GM12878 (cell line): Measurements from ENCODE around the gene CYP26B1. TPM values are rescaled to one million over a fixed set of nuclear protein-coding genes. Genes with fewer than 3 reads are reported as not detected.

Source experiments
- ATAC-seq: fragments of 200-7000 bp; cut with Tn5 transposase; 3 replicates; pipeline ENCODE4 v1.9.1; 2020; ENCODE audit warnings: mild to moderate bottlenecking, moderate library complexity
- BruUV-seq: library from RNA; stranded (reverse); fragments of 400-500 nt; replicated peaks from 2 replicates; lab custom pipeline; 2021; lab: Mats Ljungman, UMichigan
- CTCF ChIA-PET: fragments of 300-600 bp; sonication (Branson Sonifier 250); formaldehyde crosslinking; extraction: SDS; loops from one replicate; lab custom pipeline; 2021; ENCODE audit warnings: inconsistent platforms; lab: Yijun Ruan, JAX
- POLR2A ChIA-PET: fragments of 350-600 bp; formaldehyde crosslinking; extraction: SDS; loops from one replicate; lab custom pipeline; 2021; ENCODE audit warnings: inconsistent platforms; lab: Charles Lee
- RAD21 ChIA-PET: fragments of 300-600 bp; sonication (Branson Sonifier 250); formaldehyde crosslinking; loops from one replicate; lab custom pipeline; 2023; ENCODE audit warnings: antibody characterized with exemption; ENCODE audit not compliant: unreplicated experiment; lab: Charles Lee
- SMC1A ChIA-PET: fragments of 300-600 bp; sonication (Branson Sonifier 250); formaldehyde crosslinking; loops from one replicate; lab custom pipeline; 2023; ENCODE audit not compliant: unreplicated experiment, uncharacterized antibody; lab: Charles Lee
- DNase-seq: peaks from one replicate; pipeline ENCODE4 v3.0.0-alpha.2; 2011; ENCODE audit warnings: low read depth, low spot score
- FAIRE-seq: peaks from 3 replicates; lab custom pipeline; 2011; peaks lifted over from hg19 to GRCh38; lab: Jason Lieb, UNC
- H2AFZ ChIP-seq: 2 replicates; pipeline ENCODE4 v1.6.0; 2011; ENCODE audit warnings: low read depth, low read length, control low read depth; ENCODE audit not compliant: control insufficient read depth
- H3K27ac ChIP-seq: 2 replicates; pipeline ENCODE4 v1.5.1; 2011; ENCODE audit warnings: control low read depth; ENCODE audit not compliant: control insufficient read depth, insufficient read depth
- H3K27me3 ChIP-seq, 2 experiments: replicated peaks in 1 of 2; 2 replicates each; pipeline versions ENCODE4 v1.6.0 to v1.6.1; 2011; ENCODE audit warnings: low read length in 1 of 2; ENCODE audit not compliant: control insufficient read depth in 2 of 2, insufficient read depth in 2 of 2
- H3K36me3 ChIP-seq, 2 experiments: 2 replicates each; pipeline ENCODE4 v1.5.1; 2011; ENCODE audit warnings: low read length in 1 of 2; ENCODE audit not compliant: control insufficient read depth in 2 of 2, insufficient read depth in 2 of 2
- H3K4me1 ChIP-seq: 2 replicates; pipeline ENCODE4 v1.6.1; 2011; ENCODE audit warnings: mild to moderate bottlenecking, low read length, moderate library complexity, mixed read lengths; ENCODE audit not compliant: control insufficient read depth, insufficient read depth
- H3K4me2 ChIP-seq: 2 replicates; pipeline ENCODE4 v1.6.0; 2011; ENCODE audit warnings: control low read depth; ENCODE audit not compliant: control insufficient read depth, insufficient read depth
- H3K4me3 ChIP-seq: fragments of 200-600 bp; sonication (generic); 2 replicates; pipeline ENCODE4 v1.5.1; 2016
- H3K79me2 ChIP-seq: 2 replicates; pipeline ENCODE4 v1.6.0; 2011; ENCODE audit warnings: low read length; ENCODE audit not compliant: control insufficient read depth, insufficient read depth
- H3K9ac ChIP-seq: 2 replicates; pipeline ENCODE4 v1.8.0; 2011; ENCODE audit warnings: low read length, control low read depth, mixed read lengths; ENCODE audit not compliant: control insufficient read depth, insufficient read depth
- H3K9me3 ChIP-seq: replicated peaks from 3 replicates; pipeline ENCODE4 v1.5.1; 2011; ENCODE audit warnings: mild to moderate bottlenecking, low read length; ENCODE audit not compliant: control insufficient read depth, insufficient read depth
- H4K20me1 ChIP-seq: 2 replicates; pipeline ENCODE4 v1.6.0; 2011; ENCODE audit not compliant: control insufficient read depth, insufficient read depth
- EGR1 ChIP-seq, 2 experiments: IDR thresholded peaks; 1 replicate in 1 of 2; 2 replicates in 1 of 2; pipeline ENCODE4 v1.6.1; 2011 to 2012; ENCODE audit warnings: low read depth in 2 of 2, low read length in 2 of 2, borderline replicate concordance in 1 of 2, mild to moderate bottlenecking in 1 of 2, moderate library complexity in 1 of 2
- EP300 ChIP-seq, 2 experiments: fragments of 150-350 bp in 1 of 2; IDR thresholded peaks; 2 replicates each; pipeline ENCODE4 v1.6.1; 2011 to 2012; ENCODE audit warnings: low read depth in 2 of 2, low read length in 2 of 2, borderline replicate concordance in 1 of 2, improper control_type of control experiment in 1 of 2, inconsistent platforms in 1 of 2; ENCODE audit not compliant: control insufficient read depth in 1 of 2
- EZH2 ChIP-seq: IDR thresholded peaks from 2 replicates; pipeline ENCODE4 v1.6.1; 2012; ENCODE audit warnings: low read depth, mild to moderate bottlenecking, control low read depth, inconsistent platforms, low read length, borderline replicate concordance; ENCODE audit not compliant: control insufficient read depth
- KLF5 ChIP-seq: fragments of 450-650 bp; IDR thresholded peaks from 2 replicates; pipeline ENCODE4 v1.6.1; 2014; ENCODE audit warnings: mild to moderate bottlenecking; ENCODE audit not compliant: partially characterized antibody
- LARP7 ChIP-seq: fragments of 450-650 bp; IDR thresholded peaks from 2 replicates; pipeline ENCODE4 v1.6.1; 2017; ENCODE audit warnings: mild to moderate bottlenecking
- MEF2B ChIP-seq: fragments of 450-650 bp; IDR thresholded peaks from 2 replicates; pipeline ENCODE4 v1.6.1; 2018; ENCODE audit warnings: mild to moderate bottlenecking, moderate library complexity; ENCODE audit not compliant: partially characterized antibody, poor library complexity, severe bottlenecking
- MTA3 ChIP-seq: IDR thresholded peaks from 2 replicates; pipeline ENCODE4 v1.6.1; 2012; ENCODE audit warnings: low read length, inconsistent platforms, borderline replicate concordance
- POU2F2 ChIP-seq: IDR thresholded peaks from 3 replicates; pipeline ENCODE4 v1.6.1; 2011; ENCODE audit warnings: low read depth, mild to moderate bottlenecking, low read length, borderline replicate concordance
- REST ChIP-seq: IDR thresholded peaks from 2 replicates; pipeline ENCODE4 v1.6.1; 2012; ENCODE audit warnings: mild to moderate bottlenecking, low read depth, low read length
- SMAD5 ChIP-seq: IDR thresholded peaks from 2 replicates; pipeline ENCODE4 v1.6.1; 2016; ENCODE audit warnings: antibody characterized with exemption, low read depth
- SREBF2 ChIP-seq: IDR thresholded peaks from 2 replicates; pipeline ENCODE4 v1.6.1; 2012; ENCODE audit warnings: mild to moderate bottlenecking, low read length
- TARDBP ChIP-seq: IDR thresholded peaks from 2 replicates; pipeline ENCODE4 v1.6.1; 2016; ENCODE audit warnings: borderline replicate concordance
- ZNF207 ChIP-seq: fragments of 450-650 bp; IDR thresholded peaks from 2 replicates; pipeline ENCODE4 v1.6.1; 2014; ENCODE audit warnings: antibody characterized with exemption, mild to moderate bottlenecking, borderline replicate concordance
- ZZZ3 ChIP-seq: IDR thresholded peaks from 2 replicates; pipeline ENCODE4 v1.6.1; 2011; ENCODE audit warnings: low read depth; ENCODE audit not compliant: control insufficient read depth, insufficient read length
- WGBS: methylation state at CpG from one replicate; pipeline ENCODE4 v1.1.6; 2016; ENCODE audit warnings: low lambda C conversion rate; ENCODE audit not compliant: insufficient replicate concordance, insufficient coverage; ENCODE audit errors: missing lambda C conversion rate; 5-methylcytosine and 5-hydroxymethylcytosine counted together
- in situ Hi-C: fragments of 300-500 bp; cut with MboI; formaldehyde crosslinking; loops from 9 replicates; pipeline ENCODE4 v1.14.3; 2018; ENCODE audit warnings: mixed read lengths
- intact Hi-C: fragments of 100-400 bp; cut with micrococcal nuclease; formaldehyde crosslinking; loops from one replicate; pipeline ENCODE4 v1.14.2; 2022; ENCODE audit not compliant: unreplicated experiment
- polyA plus RNA-seq, 11 experiments: library from polyadenylated mRNA; depleted of rRNA in 4 of 11; unstranded in 6 of 11; stranded (reverse) in 5 of 11; fragments of >200 nt; fragmentation: Nextera tagmentation in 4 of 11; fragmentation: Illumina TruSeq in 1 of 11; extraction: Ambion mirVana in 4 of 11; extraction: Trizol in 1 of 11; gene quantifications; 1 replicate in 1 of 11; 2 replicates in 10 of 11; pipeline versions ENCODE4 v1.2.1 to v1.2.3, GENCODE V29; 2011 to 2016; ENCODE audit warnings: inconsistent platforms in 2 of 11, missing spikeins in 2 of 11, low read depth in 1 of 11
- total RNA-seq, 4 experiments: library from RNA; depleted of rRNA in 3 of 4; stranded (reverse); fragments of >200 nt in 3 of 4; fragmentation: Illumina TruSeq in 1 of 4; extraction: Trizol in 1 of 4; gene quantifications; 2 replicates each; pipeline versions ENCODE4 v1.2.1 to v1.2.3, GENCODE V29; 2013 to 2021

CYP26B1 gene
- total and polyA plus RNA-seq, 10 of the 15 experiments (the other 5 are each of a cell fraction or from before 2014, with no cell fraction given) = not detected

- no peak for TF ChIP-seq EGR1 (IDR thresholded peaks at IDR 0.05; ENCODE audit: borderline replicate concordance in 1 of 2, low read depth in 2 of 2, low read length in 2 of 2)
- TF ChIP-seq EZH2 = no peak
- no peak for TF ChIP-seq EP300 (IDR thresholded peaks at IDR 0.05; ENCODE audit: borderline replicate concordance in 1 of 2, control insufficient read depth in 1 of 2, low read depth in 2 of 2, low read length in 2 of 2)
- no peak for TF ChIP-seq TARDBP
Observed at GRCh38 chr2:72128059-72128842, 19.4 kb downstream of the CYP26B1 start (continued).

GRCh38 chr2:72127401-72128058, 20.1 kb downstream of the CYP26B1 start:
- FAIRE-seq (no peak), DNase-seq (no peak), ATAC-seq (no peak)
- no peaks in the 10 kb centered on the region for H3K9me3 ChIP-seq
- WGBS = 42% methylated on average over 21 of the region's 21 CpGs
- no peaks in the 10 kb centered on the region; a peak in 1 of 4 replicates for H3K27me3 ChIP-seq
- no peak overlapping the region for H2AFZ ChIP-seq
- BruUV-seq = no TSS peak
- ChIA-PET POLR2A (no interaction called here), CTCF (interaction anchor here (1.2 kb wide), 1 partner anchor 16 kb away, joined by 3 read pairs; no protein-coding TSS in a partner anchor), SMC1A (no interaction called here), RAD21 (no interaction called here)
- H3K9ac ChIP-seq = no peak overlapping the region
- intact Hi-C loops (no loop called here), in situ Hi-C loops (loop anchor here (25.0 kb wide), 1 partner anchor 840 kb away; no protein-coding TSS in a partner anchor)
- no peak overlapping the region for H3K27ac ChIP-seq
- H3K79me2 ChIP-seq = no peaks in the 10 kb centered on the region
- H3K4me1 ChIP-seq = no peaks in the 10 kb centered on the region
- no peaks in the 10 kb centered on the region for H4K20me1 ChIP-seq
- H3K4me2 ChIP-seq = no peak overlapping the region
- no peaks in the 10 kb centered on the region for H3K36me3 ChIP-seq
- TF ChIP-seq SMAD5 (no peak), ZNF207 (no peak), ZZZ3 (no peak), KLF5 (no peak), MEF2B (no peak), MTA3 (no peak), SREBF2 (no peak), LARP7 (no peak), TARDBP (no peak), REST (no peak), POU2F2 (no peak)
- no peak overlapping the region for H3K4me3 ChIP-seq
